Liver (tissue), 3 donors: ENCODE results near the gene ABTB2.

Source experiments
- ATF3 ChIP-seq: IDR thresholded peaks from 2 replicates; pipeline ENCODE4 v1.6.1; 2016; ENCODE audit warnings: antibody characterized with exemption
- CTCF ChIP-seq: fragments of 150-350 bp; IDR thresholded peaks from 2 replicates; pipeline ENCODE4 v1.5.1; 2017; ENCODE audit warnings: improper control_type of control experiment, low read depth, low read length; ENCODE audit not compliant: missing input control
- EGR1 ChIP-seq, 2 donors: IDR thresholded peaks; 2 replicates each; pipeline ENCODE4 v1.6.1; 2016 to 2018; ENCODE audit warnings: antibody characterized with exemption in 2 of 2, low read depth in 2 of 2
- FOXA1 ChIP-seq: IDR thresholded peaks from 2 replicates; pipeline ENCODE4 v1.6.1; 2016; ENCODE audit warnings: antibody characterized with exemption
- JUND ChIP-seq, 2 donors: IDR thresholded peaks; 2 replicates each; pipeline ENCODE4 v1.6.1; 2016; ENCODE audit warnings: antibody characterized with exemption in 2 of 2
- MAX ChIP-seq: IDR thresholded peaks from 2 replicates; pipeline ENCODE4 v1.6.1; 2016; ENCODE audit warnings: antibody characterized with exemption
- RAD21 ChIP-seq, 2 donors: IDR thresholded peaks; 2 replicates each; pipeline ENCODE4 v1.6.1; 2016; ENCODE audit warnings: antibody characterized with exemption in 2 of 2, mild to moderate bottlenecking in 2 of 2
- REST ChIP-seq: IDR thresholded peaks from 2 replicates; pipeline ENCODE4 v1.6.1; 2016; ENCODE audit warnings: antibody characterized with exemption, mild to moderate bottlenecking
- TAF1 ChIP-seq: conservative IDR thresholded peaks from 2 replicates; pipeline ENCODE4 v1.6.1; 2016; ENCODE audit warnings: antibody characterized with exemption, mild to moderate bottlenecking
- YY1 ChIP-seq: IDR thresholded peaks from 2 replicates; pipeline ENCODE4 v1.6.1; 2016; ENCODE audit warnings: antibody characterized with exemption, mild to moderate bottlenecking
- ZBTB33 ChIP-seq: IDR thresholded peaks from 2 replicates; pipeline ENCODE4 v1.6.1; 2016; ENCODE audit warnings: antibody characterized with exemption
- donor health status: healthy.
- donor health status: healthy.

- TF ChIP-seq CTCF, result no peak
- TF ChIP-seq ATF3, result no peak
- TF ChIP-seq MAX, result peak; percentile 31
- no peak for TF ChIP-seq ZBTB33
- TF ChIP-seq FOXA1, result no peak
- peak; percentile 94 for TF ChIP-seq TAF1
- TF ChIP-seq YY1, result peak; percentile 84
- TF ChIP-seq JUND (IDR thresholded peaks at IDR 0.05), result no peak
- no peak for TF ChIP-seq EGR1 (IDR thresholded peaks at IDR 0.05; ENCODE audit: low read depth in 2 of 2)
- TF ChIP-seq REST, result peak; percentile 94
- peak; percentile 30 to 55 for TF ChIP-seq RAD21 (IDR thresholded peaks at IDR 0.05)
These were observed at the start of gene ABTB2 for GRCh38 chr11:34357701-34358257.
